Urinary bladder (tissue), 4 donors: Measurements from ENCODE around the gene PCBP4. TPM values are rescaled to one million over a fixed set of nuclear protein-coding genes. Genes with fewer than 3 reads are reported as not detected.

Experiments
- DNase-seq: peaks from one replicate; pipeline ENCODE4 v3.0.0-alpha.2; 2015; ENCODE audit errors: extremely low spot score
- H3K27ac ChIP-seq: one replicate; pipeline ENCODE4 v1.5.1; 2013; ENCODE audit warnings: low read depth, mild to moderate bottlenecking, moderate library complexity
- H3K36me3 ChIP-seq: one replicate; pipeline ENCODE4 v1.6.1; 2013; ENCODE audit warnings: mild to moderate bottlenecking, moderate library complexity; ENCODE audit not compliant: insufficient read depth
- H3K4me1 ChIP-seq: one replicate; pipeline ENCODE4 v1.6.1; 2013; ENCODE audit warnings: mild to moderate bottlenecking, moderate library complexity; ENCODE audit not compliant: insufficient read depth
- H3K4me3 ChIP-seq: one replicate; pipeline ENCODE4 v1.5.1; 2013; ENCODE audit warnings: low read depth, low read length
- WGBS: extraction: QIAGEN DNeasy Blood & Tissue Kit; methylation state at CpG from one replicate; pipeline ENCODE4 v1.1.7; 2013; 5-methylcytosine and 5-hydroxymethylcytosine counted together
- polyA plus RNA-seq: library from polyadenylated mRNA; stranded (reverse); fragments of 200-250 nt; gene quantifications from one replicate; pipeline ENCODE4 v1.2.3, GENCODE V29; 2013
- total RNA-seq: library from RNA; depleted of rRNA; stranded (reverse); fragments of >200 nt; gene quantifications from one replicate; pipeline ENCODE4 v1.2.3, GENCODE V29; 2014
- donor health status: healthy with polysubstance abuse.
- donor health status: healthy.

Gene PCBP4
- total and polyA plus RNA-seq, 2 donors, result 22.4 to 43.9 TPM

DNA sequence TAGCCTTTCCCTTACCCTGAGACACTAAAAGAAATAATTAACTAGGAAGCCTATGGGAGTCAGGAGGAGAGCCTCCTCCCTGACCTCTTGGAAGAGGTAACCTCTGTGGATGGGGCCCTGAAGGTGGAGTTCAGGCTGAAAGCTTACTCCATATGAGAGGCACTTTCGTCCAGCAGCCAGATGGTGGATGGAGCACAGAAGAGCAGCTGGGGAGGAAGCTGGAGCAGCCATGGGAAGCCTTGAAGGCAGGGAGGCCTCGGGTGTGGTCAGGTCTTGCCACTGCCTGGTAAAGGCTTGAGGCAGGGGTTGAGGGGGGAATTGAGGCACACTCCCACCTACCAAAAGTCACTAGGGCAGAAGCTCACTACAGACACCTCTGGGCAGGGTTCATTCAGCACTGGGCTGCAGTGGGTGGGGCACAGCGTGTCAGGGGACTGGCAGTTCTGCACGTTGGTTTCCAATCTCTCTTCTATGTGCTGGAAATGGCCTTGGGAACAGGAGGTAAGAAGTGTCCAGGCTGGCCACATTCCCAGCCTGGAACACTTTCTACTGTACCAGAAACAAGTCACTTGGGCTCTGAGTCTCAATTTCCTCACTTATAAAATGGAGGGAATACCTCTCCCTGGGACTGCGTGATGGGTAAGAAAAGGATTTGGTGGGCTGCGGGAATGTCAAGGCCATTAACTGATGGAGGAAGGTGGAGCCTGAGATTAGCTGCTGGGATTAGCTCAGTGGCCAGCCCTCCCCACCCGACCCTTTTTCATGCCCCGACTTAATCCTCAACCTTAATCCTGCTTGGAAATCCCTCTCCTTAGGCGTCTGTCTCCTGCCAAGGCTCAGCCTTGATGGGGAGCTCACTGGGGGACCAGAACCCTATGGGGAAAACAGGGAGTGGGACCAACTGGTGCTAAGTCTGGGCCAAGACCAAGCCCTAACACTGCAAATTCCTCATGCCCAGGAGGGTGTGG is 5.4 kb downstream of the PCBP4 start:
- no peak for DNase-seq
- 52% methylated on average over 9 of the region's 9 CpGs for WGBS
- no peak overlapping the region for H3K4me3 ChIP-seq
- H3K36me3 ChIP-seq, result no peaks in the 10 kb centered on the region
- no peaks in the 10 kb centered on the region for H3K4me1 ChIP-seq
- no peak overlapping the region for H3K27ac ChIP-seq

DNA sequence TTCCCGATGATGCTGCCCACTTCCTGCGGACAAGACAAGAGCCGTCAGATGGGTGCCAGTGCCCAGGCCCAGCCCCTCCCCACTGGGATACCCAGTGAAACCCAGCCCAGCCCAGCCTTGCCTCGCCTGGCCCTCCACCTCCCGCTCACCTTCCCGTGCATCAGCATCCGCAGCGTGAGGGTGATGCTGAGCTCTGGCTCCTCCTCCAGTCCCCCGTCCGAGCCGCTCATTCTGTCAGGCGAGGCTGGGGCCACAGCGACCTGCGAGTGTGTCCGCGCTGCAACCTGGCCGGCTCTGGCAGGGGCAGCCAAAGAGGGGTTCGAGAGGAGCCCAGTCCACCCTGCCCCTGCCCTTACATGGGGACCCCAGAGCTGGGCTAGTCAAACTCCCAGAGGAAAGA is 6.2 kb downstream of the PCBP4 start:
- Histone ChIP-seq H3K4me3 (no peak overlapping the region), H3K27ac (no peak overlapping the region), H3K36me3 (no peaks in the 10 kb centered on the region), H3K4me1 (no peaks in the 10 kb centered on the region)
- no peak for DNase-seq
- 88% methylated on average over 18 of the region's 18 CpGs for WGBS

DNA sequence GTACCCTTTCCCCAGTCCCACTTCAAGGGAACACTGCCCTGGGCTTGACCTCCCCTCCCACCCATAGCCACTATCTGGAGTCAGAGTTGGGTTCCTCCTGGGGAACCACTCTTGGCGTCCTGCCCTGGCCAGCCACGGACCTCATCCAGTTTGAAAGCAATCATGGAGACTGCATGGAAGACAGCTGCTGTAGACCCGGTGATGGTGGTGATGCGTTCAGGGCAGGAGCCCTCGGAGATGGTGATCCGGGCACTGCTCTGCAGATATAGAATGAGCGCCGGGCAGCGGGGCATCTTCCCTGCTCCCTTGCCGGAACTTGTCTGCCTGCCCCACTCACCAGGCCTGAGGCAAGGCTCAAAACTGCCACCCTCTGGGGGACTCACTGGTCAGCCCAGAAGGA is 6.9 kb downstream of the PCBP4 start:
- no peaks in the 10 kb centered on the region for H3K36me3 ChIP-seq
- no peak overlapping the region for H3K27ac ChIP-seq
- 91% methylated on average over 10 of the region's 10 CpGs for WGBS
- no peak for DNase-seq
- H3K4me3 ChIP-seq, result no peak overlapping the region
- no peaks in the 10 kb centered on the region for H3K4me1 ChIP-seq

DNA sequence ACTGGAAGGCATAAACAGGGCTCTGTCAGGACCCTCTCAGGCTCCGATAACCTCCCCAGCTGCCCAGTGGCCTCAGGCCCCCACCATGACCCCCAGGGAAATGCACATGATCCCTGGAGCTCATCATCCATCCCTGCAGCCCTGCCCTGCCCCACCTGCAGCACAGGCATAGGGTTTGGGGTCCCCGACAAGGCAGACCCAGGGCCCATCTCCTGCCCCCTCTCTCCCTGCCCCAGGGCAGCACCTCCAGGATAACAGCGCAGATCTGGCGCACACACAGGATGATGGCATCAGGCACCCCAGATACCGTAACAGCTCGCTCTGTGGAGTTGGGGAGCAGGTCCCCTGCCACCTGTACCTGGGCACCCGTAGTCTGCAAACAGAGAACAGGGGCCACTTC is 7.6 kb downstream of the PCBP4 start:
- H3K27ac ChIP-seq, result no peak overlapping the region
- DNase-seq, result no peak
- H3K36me3 ChIP-seq, result no peaks in the 10 kb centered on the region
- no peaks in the 10 kb centered on the region for H3K4me1 ChIP-seq
- 97% methylated on average over 7 of the region's 7 CpGs for WGBS
- H3K4me3 ChIP-seq, result no peak overlapping the region

DNA sequence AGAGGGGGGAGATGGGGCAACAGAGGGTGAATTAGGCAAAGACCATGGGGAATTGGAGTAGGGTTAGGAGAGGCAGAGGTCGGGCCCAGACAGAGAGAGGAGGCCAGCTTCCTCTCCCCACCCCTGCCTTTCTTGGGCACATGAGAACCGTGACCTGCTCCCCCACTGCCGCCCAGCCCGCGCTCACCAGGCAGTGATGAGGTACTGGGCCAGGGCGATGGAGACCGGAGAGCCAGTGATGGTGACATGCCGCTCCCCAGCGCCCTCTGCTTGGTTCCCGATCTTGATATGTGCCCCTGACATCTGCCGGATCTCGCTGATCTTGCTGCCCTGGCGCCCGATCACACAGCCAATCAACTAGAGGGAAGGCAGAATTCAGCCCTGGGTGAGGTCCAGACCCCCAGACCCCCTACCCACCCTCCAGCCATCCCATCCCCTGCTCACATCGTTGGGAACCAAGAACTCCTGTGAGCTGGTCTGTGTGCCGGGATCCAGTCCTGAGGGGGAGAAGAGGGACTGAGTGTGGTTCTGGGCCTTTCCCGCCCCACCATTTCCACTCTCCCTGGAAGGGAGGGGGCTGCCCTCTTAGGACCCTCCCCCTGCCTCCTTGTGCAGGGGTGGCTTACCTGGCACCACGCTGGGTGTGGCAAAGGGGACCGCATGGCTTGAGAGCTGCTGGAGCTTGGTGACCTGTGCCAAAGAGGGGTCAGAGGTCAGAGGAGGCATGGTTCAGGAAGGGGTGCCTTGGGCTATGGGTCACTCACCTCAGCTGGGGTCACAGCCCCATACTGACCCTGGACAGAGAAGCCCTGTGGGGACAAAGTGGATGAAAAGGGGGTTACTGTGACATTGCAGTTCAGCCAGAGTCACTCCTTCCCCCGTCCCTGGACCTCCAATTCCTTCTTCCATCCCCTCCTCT is 8.4 kb downstream of the PCBP4 start:
- Histone ChIP-seq H3K27ac (no peak overlapping the region), H3K4me1 (no peaks in the 10 kb centered on the region), H3K4me3 (no peak overlapping the region), H3K36me3 (no peaks in the 10 kb centered on the region)
- WGBS, result 92% methylated on average over 20 of the region's 20 CpGs
- DNase-seq, result no peak

DNA sequence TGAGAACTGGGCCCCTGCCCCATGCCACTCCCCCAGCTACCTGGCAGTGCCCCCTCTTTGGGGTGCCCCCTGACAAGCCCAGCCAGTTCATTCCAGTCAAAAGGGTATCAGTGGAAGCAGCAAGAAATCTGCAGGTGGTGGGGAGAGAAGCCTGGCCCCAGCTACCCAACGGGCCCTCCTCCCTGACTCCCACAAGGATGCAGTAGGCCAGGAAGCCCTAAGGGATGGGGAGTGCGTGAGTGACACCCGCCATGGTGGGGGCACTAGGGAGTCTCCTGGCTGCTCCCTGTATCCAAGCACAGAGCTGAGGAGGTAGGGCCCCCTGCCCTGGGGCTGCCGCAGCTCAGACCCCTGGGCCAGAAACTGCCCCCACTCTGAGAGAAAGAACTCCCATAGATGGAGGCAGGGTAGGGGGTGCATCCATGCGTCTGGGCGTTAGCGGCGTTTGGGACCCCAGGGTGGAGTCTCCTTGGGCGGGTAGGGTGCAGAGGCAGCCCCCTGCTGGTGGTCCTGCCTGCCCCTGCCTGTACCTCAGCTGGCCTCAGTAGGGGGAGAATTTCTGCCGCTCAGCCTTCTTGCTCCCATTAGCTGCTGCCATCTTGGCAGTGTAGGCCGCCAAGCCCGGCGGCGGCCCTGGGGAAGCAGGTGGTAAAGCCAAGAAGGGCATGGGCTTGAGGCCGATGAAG is 9.6 kb downstream of the PCBP4 start:
- H3K4me1 ChIP-seq, result no peaks in the 10 kb centered on the region
- no peak for DNase-seq
- 92% methylated on average over 15 of the region's 15 CpGs for WGBS
- H3K27ac ChIP-seq, result no peak overlapping the region
- no peaks in the 10 kb centered on the region for H3K36me3 ChIP-seq
- H3K4me3 ChIP-seq, result no peak overlapping the region

DNA sequence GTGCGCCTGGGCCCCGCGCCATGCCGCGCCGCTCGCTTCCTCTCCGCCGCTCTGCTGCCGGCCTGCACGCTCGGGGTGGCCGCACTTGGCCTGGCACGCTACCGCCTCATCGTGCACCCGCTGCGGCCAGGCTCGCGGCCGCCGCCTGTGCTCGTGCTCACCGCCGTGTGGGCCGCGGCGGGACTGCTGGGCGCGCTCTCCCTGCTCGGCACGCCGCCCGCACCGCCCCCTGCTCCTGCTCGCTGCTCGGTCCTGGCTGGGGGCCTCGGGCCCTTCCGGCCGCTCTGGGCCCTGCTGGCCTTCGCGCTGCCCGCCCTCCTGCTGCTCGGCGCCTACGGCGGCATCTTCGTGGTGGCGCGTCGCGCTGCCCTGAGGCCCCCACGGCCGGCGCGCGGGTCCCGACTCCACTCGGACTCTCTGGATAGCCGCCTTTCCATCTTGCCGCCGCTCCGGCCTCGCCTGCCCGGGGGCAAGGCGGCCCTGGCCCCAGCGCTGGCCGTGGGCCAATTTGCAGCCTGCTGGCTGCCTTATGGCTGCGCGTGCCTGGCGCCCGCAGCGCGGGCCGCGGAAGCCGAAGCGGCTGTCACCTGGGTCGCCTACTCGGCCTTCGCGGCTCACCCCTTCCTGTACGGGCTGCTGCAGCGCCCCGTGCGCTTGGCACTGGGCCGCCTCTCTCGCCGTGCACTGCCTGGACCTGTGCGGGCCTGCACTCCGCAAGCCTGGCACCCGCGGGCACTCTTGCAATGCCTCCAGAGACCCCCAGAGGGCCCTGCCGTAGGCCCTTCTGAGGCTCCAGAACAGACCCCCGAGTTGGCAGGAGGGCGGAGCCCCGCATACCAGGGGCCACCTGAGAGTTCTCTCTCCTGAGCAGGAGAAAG is 11.1 kb downstream of the PCBP4 start:
- DNase-seq, result no peak
- peak overlapping the region; percentile 27 for H3K4me3 ChIP-seq
- 3% methylated on average over 97 of the region's 97 CpGs for WGBS
- H3K4me1 ChIP-seq, result no peaks in the 10 kb centered on the region
- H3K36me3 ChIP-seq, result no peaks in the 10 kb centered on the region
- peak overlapping the region; percentile 61 for H3K27ac ChIP-seq

DNA sequence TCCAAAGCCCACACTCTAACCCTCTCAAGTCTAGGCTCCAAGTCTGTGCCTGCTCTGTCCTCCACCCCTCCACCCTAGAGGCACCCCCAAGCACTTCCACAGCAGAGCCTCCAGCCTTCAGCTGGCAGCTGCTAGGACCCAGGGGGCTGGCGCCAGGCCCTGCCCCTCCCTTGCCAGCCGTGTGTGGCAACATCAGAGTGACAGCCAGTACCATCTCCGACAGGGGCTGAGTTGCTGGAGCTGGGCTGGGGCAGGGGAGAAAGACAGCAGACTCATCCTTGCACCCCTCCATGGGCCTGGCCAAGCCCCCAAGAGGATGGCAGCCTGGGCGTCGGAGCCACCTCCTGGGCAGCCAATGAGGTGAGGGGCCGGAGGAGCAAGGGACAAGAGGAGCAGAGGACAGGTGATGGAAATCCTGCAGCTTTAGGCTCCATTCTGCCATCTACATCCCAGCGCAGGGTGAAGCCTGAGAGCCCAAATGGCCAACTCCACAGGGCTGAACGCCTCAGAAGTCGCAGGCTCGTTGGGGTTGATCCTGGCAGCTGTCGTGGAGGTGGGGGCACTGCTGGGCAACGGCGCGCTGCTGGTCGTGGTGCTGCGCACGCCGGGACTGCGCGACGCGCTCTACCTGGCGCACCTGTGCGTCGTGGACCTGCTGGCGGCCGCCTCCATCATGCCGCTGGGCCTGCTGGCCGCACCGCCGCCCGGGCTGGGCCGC is 11.9 kb downstream of the PCBP4 start, which contains the start of gene GPR62:
GPR62 (plus strand) TSS at position 207 of the 718 bp plus-strand sequence; CDS start at position 479, 272 bp downstream.
- H3K36me3 ChIP-seq, result no peaks in the 10 kb centered on the region
- DNase-seq, result no peak
- H3K4me1 ChIP-seq, result no peaks in the 10 kb centered on the region
- 25% methylated on average over 33 of the region's 33 CpGs for whole genome bisulfite sequencing
- H3K4me3 ChIP-seq, result peak within 1 kb of the TSS; percentile 27
- peak within 1 kb of the TSS; percentile 61 for H3K27ac ChIP-seq

DNA sequence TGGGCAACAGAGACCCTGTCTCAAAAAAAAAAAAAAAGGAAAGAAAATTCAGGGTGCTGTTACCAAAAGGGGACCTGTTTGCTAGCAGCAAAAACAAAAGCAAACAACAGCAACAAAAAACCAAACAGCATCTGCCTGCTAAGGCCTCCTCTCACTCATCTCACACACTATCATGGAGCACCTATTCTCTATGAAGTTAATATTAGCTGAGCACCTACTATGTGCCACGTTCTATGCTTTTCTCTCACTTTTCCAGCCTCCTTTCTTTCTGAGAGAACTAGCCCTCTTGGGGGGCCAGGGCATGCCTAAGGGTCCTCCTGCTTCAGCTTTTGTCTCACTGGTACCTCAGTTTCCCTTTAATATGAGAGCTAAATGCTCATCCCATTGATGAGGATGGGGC is 12.5 kb downstream of the PCBP4 start:
- Histone ChIP-seq H3K27ac (no peak overlapping the region), H3K4me1 (no peaks in the 10 kb centered on the region), H3K36me3 (no peaks in the 10 kb centered on the region), H3K4me3 (no peak overlapping the region)
- 92% methylated on average over 1 of the region's 1 CpG for WGBS
- no peak for DNase-seq

DNA sequence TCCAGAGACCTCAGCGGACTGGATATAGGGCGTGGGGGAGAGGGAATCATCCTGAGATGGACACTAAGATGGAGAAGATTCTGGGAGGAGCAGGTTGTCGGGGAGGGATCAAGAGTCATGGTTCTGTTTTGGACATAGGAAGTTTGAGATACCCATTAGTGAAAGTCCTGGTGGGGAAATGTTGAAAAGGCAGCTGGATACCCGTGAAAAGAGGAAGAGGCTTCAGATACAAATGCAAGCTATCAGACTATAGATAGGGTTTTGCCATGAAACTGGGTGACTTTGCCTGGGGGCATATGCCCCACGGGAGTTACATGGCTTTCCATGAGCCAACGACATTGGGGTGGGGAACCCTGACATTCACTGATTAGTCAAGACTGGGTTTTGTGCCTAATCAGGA is 13.1 kb downstream of the PCBP4 start:
- WGBS, result 78% methylated on average over 6 of the region's 6 CpGs
- Histone ChIP-seq H3K4me1 (no peaks in the 10 kb centered on the region), H3K4me3 (no peak overlapping the region), H3K36me3 (no peaks in the 10 kb centered on the region), H3K27ac (no peak overlapping the region)
- no peak for DNase-seq

DNA sequence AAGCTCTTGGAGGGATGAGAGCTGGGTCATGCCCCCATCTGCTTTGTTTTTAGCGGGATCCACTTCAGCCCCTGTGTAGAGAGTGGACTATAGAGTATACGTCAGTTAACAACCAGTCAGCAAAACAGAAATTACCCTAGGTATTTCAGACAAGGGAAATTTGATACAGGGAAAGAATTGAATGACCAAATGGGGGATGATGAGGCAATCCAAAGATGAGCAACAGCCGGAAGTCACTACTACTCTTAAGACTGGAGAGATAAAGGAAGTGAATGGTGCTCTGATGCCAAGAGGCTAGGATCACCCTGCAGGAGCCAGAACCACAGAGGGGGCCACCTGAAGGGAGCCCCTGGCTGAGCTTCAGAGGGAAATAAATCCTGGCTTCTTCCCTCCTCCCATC is 13.8 kb downstream of the PCBP4 start:
- no peak overlapping the region for H3K27ac ChIP-seq
- DNase-seq, result no peak
- no peaks in the 10 kb centered on the region for H3K36me3 ChIP-seq
- WGBS, result 67% methylated on average over 3 of the region's 3 CpGs
- H3K4me3 ChIP-seq, result no peak overlapping the region
- H3K4me1 ChIP-seq, result no peaks in the 10 kb centered on the region

DNA sequence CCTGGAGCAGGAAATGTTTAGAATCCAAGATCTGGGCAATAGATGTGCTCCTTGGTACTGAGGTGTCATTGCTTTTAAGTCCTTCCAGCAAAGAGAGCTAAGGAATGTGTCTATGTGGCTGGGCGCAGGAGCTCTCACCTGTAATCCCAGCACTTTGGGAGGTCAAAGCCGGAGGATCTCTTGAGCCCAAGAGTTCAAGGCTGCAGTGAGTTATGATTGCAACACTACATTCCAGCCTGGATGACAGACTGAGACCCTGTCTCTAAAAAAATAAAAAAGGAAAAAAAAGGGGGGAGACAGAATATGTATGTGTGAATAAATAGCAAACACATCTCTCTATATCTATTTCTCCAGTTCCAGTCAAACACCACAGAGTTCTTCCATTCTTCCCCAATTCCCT is 16.4 kb downstream of the PCBP4 start:
- WGBS, result 89% methylated on average over 2 of the region's 2 CpGs

More for the DNA sequence above, 16.4 kb downstream of the PCBP4 start:
- Histone ChIP-seq H3K27ac (no peak overlapping the region), H3K4me3 (no peak overlapping the region), H3K4me1 (no peaks in the 10 kb centered on the region), H3K36me3 (no peaks in the 10 kb centered on the region)
- no peak for DNase-seq
